Prostate gland (tissue), 2 donors: ENCODE data around the gene MYLK4.

Source experiments
- POLR2A ChIP-seq: fragments of 450-650 bp; IDR thresholded peaks from one replicate; pipeline ENCODE4 v1.6.1; 2016; ENCODE audit warnings: antibody characterized with exemption, mild to moderate bottlenecking
- TF ChIP-seq, protein P1 (sequence below), 4 experiments: fragments of 200-600 bp in 2 of 4; fragments of 450-650 bp in 2 of 4; sonication (generic) in 2 of 4; IDR thresholded peaks; 1 replicate in 3 of 4; 2 replicates in 1 of 4; pipeline ENCODE4 v1.5.1; 2016 to 2019; ENCODE audit warnings: antibody characterized with exemption in 4 of 4, mild to moderate bottlenecking in 2 of 4, moderate library complexity in 2 of 4

DNA sequence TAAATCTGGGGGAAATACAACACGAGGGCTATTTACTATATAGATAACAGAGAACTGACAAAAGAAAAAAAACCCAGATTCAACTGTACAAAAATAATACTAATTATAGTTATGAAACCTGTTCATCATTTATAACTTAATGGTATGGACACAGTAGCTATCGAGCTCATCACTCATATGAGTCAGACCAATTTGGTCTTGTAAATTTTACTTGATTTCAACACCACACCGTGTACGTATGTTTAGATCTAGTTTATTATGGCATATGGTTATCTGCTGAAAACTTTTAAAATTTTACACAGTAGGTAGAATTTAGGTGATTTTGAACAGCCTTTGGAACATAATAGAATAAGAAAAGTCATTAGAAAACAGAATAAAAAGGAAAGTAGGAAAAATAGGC is 5.5 kb downstream of the MYLK4 start:
- TF ChIP-seq POLR2A, result no peak
- TF ChIP-seq, protein P1, sequence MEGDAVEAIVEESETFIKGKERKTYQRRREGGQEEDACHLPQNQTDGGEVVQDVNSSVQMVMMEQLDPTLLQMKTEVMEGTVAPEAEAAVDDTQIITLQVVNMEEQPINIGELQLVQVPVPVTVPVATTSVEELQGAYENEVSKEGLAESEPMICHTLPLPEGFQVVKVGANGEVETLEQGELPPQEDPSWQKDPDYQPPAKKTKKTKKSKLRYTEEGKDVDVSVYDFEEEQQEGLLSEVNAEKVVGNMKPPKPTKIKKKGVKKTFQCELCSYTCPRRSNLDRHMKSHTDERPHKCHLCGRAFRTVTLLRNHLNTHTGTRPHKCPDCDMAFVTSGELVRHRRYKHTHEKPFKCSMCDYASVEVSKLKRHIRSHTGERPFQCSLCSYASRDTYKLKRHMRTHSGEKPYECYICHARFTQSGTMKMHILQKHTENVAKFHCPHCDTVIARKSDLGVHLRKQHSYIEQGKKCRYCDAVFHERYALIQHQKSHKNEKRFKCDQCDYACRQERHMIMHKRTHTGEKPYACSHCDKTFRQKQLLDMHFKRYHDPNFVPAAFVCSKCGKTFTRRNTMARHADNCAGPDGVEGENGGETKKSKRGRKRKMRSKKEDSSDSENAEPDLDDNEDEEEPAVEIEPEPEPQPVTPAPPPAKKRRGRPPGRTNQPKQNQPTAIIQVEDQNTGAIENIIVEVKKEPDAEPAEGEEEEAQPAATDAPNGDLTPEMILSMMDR (IDR thresholded peaks at IDR 0.05), result no peak
